K562 (cell line): Measurements from ENCODE around the gene HMGA1. TPM values are rescaled to one million over a fixed set of nuclear protein-coding genes. Genes with fewer than 3 reads are reported as not detected.

Experiments
- CLOCK ChIP-seq: fragments of 250-450 bp; sonication (Bioruptor Pico); IDR thresholded peaks from 2 replicates; pipeline ENCODE4 v1.4.0; 2020; ENCODE audit warnings: mild to moderate bottlenecking, moderate library complexity, borderline replicate concordance
- DLX4 ChIP-seq: fragments of 250-450 bp; sonication (Bioruptor Pico); IDR thresholded peaks from 2 replicates; pipeline ENCODE4 v1.6.1; 2021; ENCODE audit warnings: mild to moderate bottlenecking
- ELF1 ChIP-seq: fragments of 200-800 bp; sonication (Bioruptor generic); IDR thresholded peaks from 2 replicates; pipeline ENCODE4 v1.6.1; 2016; ENCODE audit warnings: missing genetic modification characterization, missing compliant biosample characterization
- HMG20B ChIP-seq: fragments of 250-450 bp; sonication (Bioruptor Pico); IDR thresholded peaks from 2 replicates; pipeline ENCODE4 v1.5.0; 2021; ENCODE audit warnings: mild to moderate bottlenecking
- HNRNPLL ChIP-seq: fragments of 200-400 bp; formaldehyde crosslinking; IDR thresholded peaks from 2 replicates; pipeline ENCODE4 v1.6.1; 2017; ENCODE audit warnings: low read length, low read depth, mild to moderate bottlenecking; ENCODE audit not compliant: poor library complexity, severe bottlenecking
- KDM1A ChIP-seq, 2 experiments: fragments of 450-650 bp; IDR thresholded peaks; 2 replicates each; pipeline ENCODE4 v1.6.1; 2016; ENCODE audit warnings: mild to moderate bottlenecking in 2 of 2
- KLF13 ChIP-seq: fragments of 450-650 bp; IDR thresholded peaks from 2 replicates; pipeline ENCODE4 v1.6.1; 2016; ENCODE audit warnings: missing genetic modification characterization, low read depth, mild to moderate bottlenecking, missing compliant biosample characterization, moderate library complexity, borderline replicate concordance
- KLF16 ChIP-seq: IDR thresholded peaks from 2 replicates; pipeline ENCODE4 v1.6.1; 2016; ENCODE audit warnings: antibody characterized with exemption
- MAZ ChIP-seq, 2 experiments: fragments of 450-650 bp in 1 of 2; sonication (generic) in 1 of 2; formaldehyde crosslinking; IDR thresholded peaks in 1 of 2; conservative IDR thresholded peaks in 1 of 2; 2 replicates each; pipeline versions ENCODE4 v1.4.0 to v1.5.0; 2020; ENCODE audit warnings: mild to moderate bottlenecking in 1 of 2, missing genetic modification reagents in 1 of 2
- NCOA6 ChIP-seq: fragments of 450-650 bp; IDR thresholded peaks from 2 replicates; pipeline ENCODE4 v1.6.1; 2017; ENCODE audit warnings: mild to moderate bottlenecking
- SMAD1 ChIP-seq: fragments of 150-350 bp; IDR thresholded peaks from 2 replicates; pipeline ENCODE4 v1.6.1; 2014; ENCODE audit warnings: low read length, low read depth; ENCODE audit not compliant: partially characterized antibody
- SMAD4 ChIP-seq: fragments of 250-450 bp; sonication (Bioruptor Pico); conservative IDR thresholded peaks from 2 replicates; pipeline ENCODE4 v1.8.0; 2021; ENCODE audit warnings: inconsistent platforms, mild to moderate bottlenecking, moderate library complexity
- TAF1 ChIP-seq: IDR thresholded peaks from 2 replicates; pipeline ENCODE4 v1.6.1; 2011; ENCODE audit warnings: mild to moderate bottlenecking, low read length, moderate library complexity; ENCODE audit not compliant: insufficient read depth, control insufficient read depth, severe bottlenecking; ENCODE audit errors: extremely low read depth
- TAF15 ChIP-seq: fragments of 200-400 bp; formaldehyde crosslinking; IDR thresholded peaks from 2 replicates; pipeline ENCODE4 v1.6.1; 2017; ENCODE audit warnings: mild to moderate bottlenecking, low read depth, low read length, moderate library complexity
- THRAP3 ChIP-seq: fragments of 450-650 bp; IDR thresholded peaks from 2 replicates; pipeline ENCODE4 v1.6.1; 2016; ENCODE audit warnings: mild to moderate bottlenecking, inconsistent platforms, borderline replicate concordance
- ZBTB49 ChIP-seq: sonication (generic); formaldehyde crosslinking; IDR thresholded peaks from 2 replicates; pipeline ENCODE4 v1.8.0; 2022; ENCODE audit warnings: missing genetic modification reagents, mild to moderate bottlenecking, borderline replicate concordance
- ZNF253 ChIP-seq: fragments of 250-450 bp; sonication (Bioruptor Pico); conservative IDR thresholded peaks from 2 replicates; pipeline ENCODE4 v1.6.1; 2021; ENCODE audit warnings: mild to moderate bottlenecking
- ZNF639 ChIP-seq, 2 experiments: fragments of 200-800 bp in 1 of 2; sonication (Bioruptor generic) in 1 of 2; sonication (generic) in 1 of 2; formaldehyde crosslinking in 1 of 2; IDR thresholded peaks in 1 of 2; conservative IDR thresholded peaks in 1 of 2; 2 replicates each; pipeline versions ENCODE4 v1.5.0 to v1.6.1; 2016 to 2020; ENCODE audit warnings: missing compliant biosample characterization in 1 of 2, missing genetic modification characterization in 1 of 2, missing genetic modification reagents in 1 of 2
- polyA plus RNA-seq, 8 experiments: library from polyadenylated mRNA; depleted of rRNA in 4 of 8; stranded (reverse) in 5 of 8; unstranded in 3 of 8; fragments of >200 nt; fragmentation: Nextera tagmentation in 2 of 8; fragmentation: Illumina TruSeq in 1 of 8; extraction: Ambion mirVana in 2 of 8; extraction: Trizol in 1 of 8; gene quantifications; 2 replicates each; pipeline versions ENCODE4 v1.2.1 to v1.2.3, GENCODE V29; 2011 to 2014; ENCODE audit warnings: inconsistent platforms in 1 of 8, missing spikeins in 1 of 8
- total RNA-seq, 7 experiments: library from RNA; depleted of rRNA in 6 of 7; stranded (reverse); fragments of >200 nt in 6 of 7; fragmentation: Illumina TruSeq in 2 of 7; extraction: Trizol in 2 of 7; gene quantifications; 2 replicates each; pipeline versions ENCODE4 v1.2.1 to v1.2.3, GENCODE V29; 2011 to 2021; ENCODE audit warnings: low replicate concordance in 1 of 7

The HMGA1 gene
- total and polyA plus RNA-seq, 9 of the 15 experiments (the other 6 are each of a cell fraction or from before 2014, with no cell fraction given) = 27.8 to 1,947 (median 594) TPM

GRCh38 chr6:34237722-34238584, 1.3 kb downstream of the HMGA1 start (continued):
- TF ChIP-seq KLF16 (no peak), CLOCK (no peak; the same call in 1 of the 2 replicates), ZNF639 (CRISPR knock-in tag; conservative IDR thresholded peaks at IDR 0.05 in 1 of 2, IDR thresholded peaks at IDR 0.05 in 1 of 2) (peak in 1 of 2 experiments; percentile 19; a peak in 1 of 4 replicates), DLX4 (no peak), SMAD4 (CRISPR knock-in tag) (peak; percentile 91), TAF1 (peak; percentile 74), HMG20B (CRISPR knock-in tag) (no peak), ELF1 (tag) (peak; percentile 77), HNRNPLL (peak; percentile 51), MAZ (CRISPR knock-in tag; conservative IDR thresholded peaks at IDR 0.05 in 1 of 2, IDR thresholded peaks at IDR 0.05 in 1 of 2) (peak; percentile 94 to 95), ZBTB49 (CRISPR knock-in tag) (peak; percentile 97; the same call in 1 of the 2 replicates), SMAD1 (no peak), KLF13 (tag) (peak; percentile 82; the same call in 1 of the 2 replicates), KDM1A (IDR thresholded peaks at IDR 0.05) (no peak; a peak in 2 of 4 replicates), ZNF253 (CRISPR knock-in tag) (no peak), NCOA6 (no peak), THRAP3 (no peak), TAF15 (no peak)
